22Rv1 (cell line): ENCODE results near the gene F13A1.

Source experiments
- ZFX ChIP-seq: fragments of 450-650 bp; IDR thresholded peaks from 2 replicates; pipeline ENCODE4 v1.6.1; 2017; ENCODE audit warnings: antibody characterized with exemption, borderline replicate concordance
- TF ChIP-seq, protein P1 (sequence below): fragments of 450-650 bp; IDR thresholded peaks from 2 replicates; pipeline ENCODE4 v1.5.1; 2017; ENCODE audit warnings: mild to moderate bottlenecking

- TF ChIP-seq, protein P1, sequence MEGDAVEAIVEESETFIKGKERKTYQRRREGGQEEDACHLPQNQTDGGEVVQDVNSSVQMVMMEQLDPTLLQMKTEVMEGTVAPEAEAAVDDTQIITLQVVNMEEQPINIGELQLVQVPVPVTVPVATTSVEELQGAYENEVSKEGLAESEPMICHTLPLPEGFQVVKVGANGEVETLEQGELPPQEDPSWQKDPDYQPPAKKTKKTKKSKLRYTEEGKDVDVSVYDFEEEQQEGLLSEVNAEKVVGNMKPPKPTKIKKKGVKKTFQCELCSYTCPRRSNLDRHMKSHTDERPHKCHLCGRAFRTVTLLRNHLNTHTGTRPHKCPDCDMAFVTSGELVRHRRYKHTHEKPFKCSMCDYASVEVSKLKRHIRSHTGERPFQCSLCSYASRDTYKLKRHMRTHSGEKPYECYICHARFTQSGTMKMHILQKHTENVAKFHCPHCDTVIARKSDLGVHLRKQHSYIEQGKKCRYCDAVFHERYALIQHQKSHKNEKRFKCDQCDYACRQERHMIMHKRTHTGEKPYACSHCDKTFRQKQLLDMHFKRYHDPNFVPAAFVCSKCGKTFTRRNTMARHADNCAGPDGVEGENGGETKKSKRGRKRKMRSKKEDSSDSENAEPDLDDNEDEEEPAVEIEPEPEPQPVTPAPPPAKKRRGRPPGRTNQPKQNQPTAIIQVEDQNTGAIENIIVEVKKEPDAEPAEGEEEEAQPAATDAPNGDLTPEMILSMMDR: no peak
- TF ChIP-seq ZFX: no peak
Observed at GRCh38 chr6:6148192-6148815, 172.2 kb downstream of the F13A1 start.
